Globus pallidus (tissue), 1 donor: ENCODE results near the gene TEAD1.
A peak's percentile ranks its signal among the peaks of the same experiment; 100 is the strongest.

Source experiments
- DNase-seq: peaks from one replicate; pipeline ENCODE4 v3.0.0-alpha.2; 2015; ENCODE audit warnings: low spot score

Gene TEAD1

GRCh38 chr11:12897867-12898266 lies 223.6 kb downstream of the TEAD1 start:
- no peak for DNase-seq

GRCh38 chr11:12900496-12900895 lies 226.3 kb downstream of the TEAD1 start:
- DNase-seq, result no peak

GRCh38 chr11:12901272-12901671 lies 227.1 kb downstream of the TEAD1 start:
- no peak for DNase-seq

GRCh38 chr11:12901874-12902481 lies 227.8 kb downstream of the TEAD1 start:
- no peak for DNase-seq

- DNase-seq, result no peak
Observed at GRCh38 chr11:12902791-12903486, 228.7 kb downstream of the TEAD1 start.

- DNase-seq, result no peak
Observed at GRCh38 chr11:12905435-12905834, 231.2 kb downstream of the TEAD1 start.

GRCh38 chr11:12906501-12906900 lies 232.3 kb downstream of the TEAD1 start:
- DNase-seq, result no peak

- no peak for DNase-seq
Observed at GRCh38 chr11:12909879-12910278, 235.7 kb downstream of the TEAD1 start.

- DNase-seq, result peak; percentile 94
Observed at GRCh38 chr11:12914400-12914912, 240.2 kb downstream of the TEAD1 start.

- no peak for DNase-seq
Observed at GRCh38 chr11:12915093-12915492, 240.9 kb downstream of the TEAD1 start.

- no peak for DNase-seq
Observed at GRCh38 chr11:12917822-12918221, 243.6 kb downstream of the TEAD1 start.

DNA sequence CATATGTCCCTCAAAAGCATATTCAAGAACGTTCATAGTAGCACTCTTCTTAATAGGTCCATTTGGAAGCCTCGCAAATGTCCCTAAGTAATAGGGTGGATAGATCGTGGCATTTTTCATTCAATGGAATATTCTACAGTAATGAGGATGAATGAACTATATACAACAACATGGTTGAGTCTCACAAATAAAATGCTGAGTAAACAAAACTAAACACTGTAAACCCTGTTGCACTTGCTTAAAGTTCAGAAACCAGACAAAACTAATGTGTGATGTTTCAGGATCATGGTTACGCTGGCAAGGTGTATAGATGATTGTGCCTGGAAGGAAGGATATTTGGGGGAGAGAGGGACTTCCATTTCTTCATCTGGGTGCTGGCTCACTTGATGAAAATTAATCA lies 244.4 kb downstream of the TEAD1 start:
- DNase-seq, result no peak

DNA sequence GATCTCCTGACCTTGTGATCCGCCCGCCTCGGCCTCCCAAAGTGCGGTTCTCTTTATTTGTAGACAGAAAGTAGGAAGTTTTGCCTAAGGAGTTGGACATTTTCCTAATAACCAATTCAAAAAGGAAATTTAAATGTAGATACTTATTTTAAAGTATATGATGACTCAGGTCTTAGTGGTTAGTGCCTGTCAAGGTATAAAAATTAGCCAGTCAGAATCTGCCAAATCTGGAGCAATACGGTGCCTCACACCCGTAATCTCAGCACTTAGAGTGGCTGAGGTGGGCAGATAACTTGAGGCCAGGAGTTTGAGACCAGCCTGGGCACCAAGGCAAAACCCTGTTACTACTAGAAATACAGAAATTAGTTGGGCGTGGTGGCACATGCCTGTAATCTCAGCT lies 248.2 kb downstream of the TEAD1 start:
- no peak for DNase-seq

GRCh38 chr11:12922980-12923507 lies 248.8 kb downstream of the TEAD1 start:
- no peak for DNase-seq

DNA sequence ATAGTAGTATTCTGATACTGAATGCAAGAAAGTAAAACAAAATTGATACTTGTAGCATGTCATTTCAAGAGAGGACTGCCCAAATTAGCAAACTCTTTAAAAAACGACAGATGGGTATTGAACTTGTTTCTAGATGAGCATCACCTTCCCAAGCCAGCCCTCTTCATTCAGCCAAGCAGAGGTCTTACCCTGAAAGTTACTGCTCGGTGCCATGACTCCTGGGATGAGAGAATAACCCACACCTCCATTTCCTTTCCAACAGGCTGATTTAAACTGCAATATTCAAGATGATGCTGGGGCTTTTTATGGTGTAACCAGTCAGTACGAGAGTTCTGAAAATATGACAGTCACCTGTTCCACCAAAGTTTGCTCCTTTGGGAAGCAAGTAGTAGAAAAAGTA lies 250.4 kb downstream of the TEAD1 start:
- DNase-seq, result no peak

- no peak for DNase-seq
Observed at GRCh38 chr11:12925520-12925919, 251.3 kb downstream of the TEAD1 start.

GRCh38 chr11:12927221-12927620 lies 253.0 kb downstream of the TEAD1 start:
- no peak for DNase-seq

DNA sequence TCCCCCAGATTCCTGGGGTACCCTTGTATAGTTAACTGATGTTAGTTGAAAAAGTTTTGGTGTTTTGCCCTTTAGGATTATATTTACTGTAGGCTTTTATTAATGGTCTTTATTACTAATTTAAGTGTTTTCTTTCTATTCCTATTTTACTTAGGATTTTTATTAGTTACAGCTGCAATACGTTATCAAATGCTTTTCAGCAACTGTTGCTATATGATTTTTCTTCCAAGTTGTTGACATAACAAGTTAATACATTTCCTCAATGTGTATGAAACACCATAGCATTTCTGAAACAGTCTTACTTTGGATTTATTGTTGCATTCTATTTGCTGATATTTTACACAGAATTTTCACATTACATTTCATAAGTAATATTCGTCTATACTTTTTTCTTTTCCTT lies 253.7 kb downstream of the TEAD1 start:
- no peak for DNase-seq

DNA sequence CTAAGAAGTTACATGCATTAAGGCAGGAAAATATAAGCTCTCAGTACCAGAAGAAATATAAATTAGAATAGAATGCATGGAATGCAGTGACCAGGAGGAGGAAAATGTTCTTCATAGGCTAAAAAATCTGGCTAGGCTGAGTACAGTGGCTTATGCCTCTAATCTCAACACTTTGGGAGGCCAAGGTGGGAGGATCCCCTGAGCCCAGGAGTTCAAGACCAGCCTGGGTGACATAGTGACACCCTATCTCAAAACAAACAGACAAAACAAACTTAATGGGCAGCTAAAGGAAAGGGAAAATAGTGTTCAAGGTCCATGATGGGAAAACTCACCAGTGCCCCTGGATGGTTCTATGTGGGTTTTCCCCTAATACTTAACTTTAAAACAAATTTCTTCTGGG lies 256.6 kb downstream of the TEAD1 start:
- DNase-seq, result no peak

- no peak for DNase-seq
Observed at GRCh38 chr11:12932485-12932884, 258.3 kb downstream of the TEAD1 start.

GRCh38 chr11:12936200-12936599 lies 262.0 kb downstream of the TEAD1 start:
- no peak for DNase-seq

DNA sequence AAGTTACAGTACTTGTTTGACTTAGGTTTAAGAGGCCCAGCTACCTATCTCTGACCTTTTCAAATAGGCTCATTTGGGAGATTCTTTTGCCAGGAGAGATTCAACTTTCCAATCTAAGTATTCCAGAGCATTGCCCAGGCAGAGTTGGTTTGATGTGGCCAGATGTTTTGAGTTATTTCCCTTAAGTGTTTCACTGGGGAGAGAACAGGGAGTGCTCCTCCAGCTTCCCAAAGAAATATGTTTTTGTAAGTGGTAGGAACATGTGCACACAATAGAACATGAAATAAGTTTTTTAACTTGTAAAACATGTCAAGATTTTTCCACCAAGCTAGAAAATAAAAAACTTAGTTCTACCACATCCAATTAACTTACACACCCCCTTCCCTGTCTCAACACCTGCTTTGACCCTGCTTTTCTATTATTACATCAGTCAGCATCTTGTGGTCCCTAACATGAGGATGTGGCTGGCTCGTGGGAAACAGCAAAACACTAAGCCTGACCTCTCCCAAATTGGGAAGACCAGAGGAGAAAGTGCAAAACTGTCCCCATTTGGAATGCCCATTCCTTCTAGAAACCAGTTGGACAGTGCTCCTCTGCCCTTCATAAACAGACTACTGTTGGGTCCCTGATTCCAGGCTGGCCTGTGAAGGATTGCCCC lies 264.5 kb downstream of the TEAD1 start:
- no peak for DNase-seq

- DNase-seq, result peak; percentile 10
Observed at GRCh38 chr11:12941671-12942070, 267.4 kb downstream of the TEAD1 start.
